ENCODE measurements around the gene IFT80. TPM values are rescaled to one million over a fixed set of nuclear protein-coding genes. Genes with fewer than 3 reads are reported as not detected.
"Not testable (repeated sequence)": the region's sequence is repeated elsewhere in the genome, so short reads cannot be mapped to it uniquely, and the experiment has no call there.

The IFT80 gene
- total RNA-seq, 5 donors from 2014 or later (not counting 1 experiment from before 2014, with no cell fraction given), result 22.5 to 34.2 (median 26.4) TPM

DNA sequence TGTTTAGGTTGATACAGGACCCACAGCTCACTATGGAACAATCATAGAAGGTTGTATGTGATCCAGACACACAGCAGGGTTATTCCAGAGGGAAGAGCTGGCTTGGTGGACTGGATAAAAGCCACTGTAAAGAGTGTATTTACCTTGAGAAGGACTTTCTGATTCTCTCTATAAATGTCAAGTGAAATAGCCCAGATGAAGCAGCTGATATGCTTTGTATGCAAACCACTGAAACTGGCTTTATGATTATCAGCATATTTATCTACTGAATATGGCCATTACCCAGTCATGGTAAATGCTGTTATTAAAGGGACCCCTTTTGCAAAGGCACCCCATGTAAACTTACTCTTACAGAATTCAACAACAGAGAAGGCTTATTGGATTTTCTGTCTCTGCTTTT lies 145.7 kb downstream of the IFT80 start:
- Mint-ChIP-seq H3K4me1 (no peaks in the 10 kb centered on the region), H3K36me3 (peaks cover 14% of the 10 kb centered on the region), H3K27ac (no peak overlapping the region), H3K9me3 (no peaks in the 10 kb centered on the region), H3K27me3 (no peaks in the 10 kb centered on the region), H3K4me3 (no peak overlapping the region)
- H3K4me1 ChIP-seq (ENCODE audit: control insufficient read depth in 1 of 2, extremely low read depth in 1 of 2, insufficient read depth in 2 of 2, low read length in 2 of 2), result no peaks in the 10 kb centered on the region
- no peak overlapping the region for H3K27ac ChIP-seq (ENCODE audit: low read length)
- peaks cover 0 to under 1% of the 10 kb centered on the region in 2 donors for H3K36me3 ChIP-seq (ENCODE audit: control insufficient read depth in 2 of 2, extremely low read depth in 1 of 2, insufficient read depth in 1 of 2, low read length in 1 of 2)
- H3K4me3 ChIP-seq (ENCODE audit: control insufficient read depth in 1 of 2, extremely low read depth in 1 of 2, low read length in 1 of 2), result no peak overlapping the region
- POLR2A ChIA-PET, result no interaction called here
- DNase-seq (no peak), ATAC-seq (replicated peaks in 1 of 4) (no peak)
- no peaks in the 10 kb centered on the region for H3K9me3 ChIP-seq
- H3K27me3 ChIP-seq (replicated peaks in 1 of 2; ENCODE audit: control insufficient read depth in 2 of 2, extremely low read depth in 1 of 2, insufficient read depth in 2 of 2, low read length in 1 of 2), result peaks cover 0 to 2% of the 10 kb centered on the region in 2 experiments
- CTCF ChIA-PET, result interaction anchor here in 1 of 2 donors (0.5 kb wide), 1 partner anchor 12 kb away, joined by 8 read pairs; no protein-coding TSS in a partner anchor

DNA sequence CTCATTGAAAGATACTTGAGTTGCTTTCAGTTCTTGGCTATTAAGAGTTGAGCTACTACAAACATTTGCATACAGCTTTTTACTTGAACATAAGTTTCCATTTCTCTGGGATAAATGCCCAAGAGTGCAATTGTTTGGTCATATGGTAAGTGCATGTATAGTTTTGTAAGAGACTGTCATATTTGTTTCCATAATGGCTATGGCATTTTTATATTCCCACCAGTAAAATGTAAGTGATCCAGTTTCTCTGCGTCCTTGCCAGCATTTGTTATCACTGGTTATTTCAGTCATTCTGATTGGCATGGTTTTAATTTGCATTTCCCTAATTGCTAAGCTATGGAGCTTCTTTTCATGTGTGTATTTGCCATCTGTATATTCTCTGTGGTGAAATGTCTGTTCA lies 151.3 kb downstream of the IFT80 start:
- Mint-ChIP-seq H3K27me3 (peaks cover 0 to 3% of the 10 kb centered on the region in 2 donors), H3K4me3 (no peak overlapping the region), H3K9me3 (peaks cover 0 to 5% (median 1%) of the 10 kb centered on the region in 3 donors), H3K36me3 (no peaks in the 10 kb centered on the region), H3K27ac (no peak overlapping the region), H3K4me1 (no peaks in the 10 kb centered on the region)
- DNase-seq (no peak), ATAC-seq (replicated peaks in 1 of 4) (no peak)
- ChIA-PET POLR2A (no interaction called here), CTCF (no interaction called here)
- no peaks in the 10 kb centered on the region for H3K36me3 ChIP-seq (ENCODE audit: control insufficient read depth in 2 of 2, extremely low read depth in 1 of 2, insufficient read depth in 1 of 2, low read length in 1 of 2)
- no peak overlapping the region for H3K4me3 ChIP-seq (ENCODE audit: control insufficient read depth in 1 of 2, extremely low read depth in 1 of 2, low read length in 1 of 2)
- no CpG with 5 or more reads among the region's 1 CpG for WGBS (ENCODE audit: insufficient coverage)
- no peak overlapping the region for H3K27ac ChIP-seq (ENCODE audit: low read length)
- no peaks in the 10 kb centered on the region for H3K4me1 ChIP-seq (ENCODE audit: control insufficient read depth in 1 of 2, extremely low read depth in 1 of 2, insufficient read depth in 2 of 2, low read length in 2 of 2)
- no peaks in the 10 kb centered on the region for H3K9me3 ChIP-seq
- peaks cover 0 to 2% of the 10 kb centered on the region in 2 experiments for H3K27me3 ChIP-seq (replicated peaks in 1 of 2; ENCODE audit: control insufficient read depth in 2 of 2, extremely low read depth in 1 of 2, insufficient read depth in 2 of 2, low read length in 1 of 2)

DNA sequence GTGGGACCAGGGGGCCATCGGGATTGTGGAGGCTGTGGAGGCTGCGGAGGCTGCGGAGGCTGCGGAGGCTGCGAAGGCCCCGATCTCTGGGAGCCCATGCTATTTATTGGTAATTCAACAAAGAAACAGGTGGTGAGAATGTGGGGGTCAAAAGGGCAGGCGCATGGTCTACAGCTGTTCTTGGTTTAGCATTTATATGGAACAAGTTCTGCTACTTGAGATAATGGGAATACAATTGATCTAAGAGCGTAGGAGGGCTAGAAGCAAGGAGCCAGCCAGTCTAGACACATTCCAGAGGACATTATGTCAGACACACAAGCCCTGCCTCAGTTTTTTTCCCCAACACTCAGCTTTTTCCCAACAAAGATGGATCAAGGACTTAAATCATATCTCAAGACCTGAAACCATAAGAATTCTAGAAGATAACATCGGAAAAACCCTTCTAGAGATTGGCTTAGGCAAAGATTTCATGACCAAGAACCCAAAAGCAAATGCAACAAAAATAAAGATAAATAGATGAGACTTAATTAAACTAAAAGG lies 153.7 kb downstream of the IFT80 start:
- peaks cover 0 to 5% (median 1%) of the 10 kb centered on the region in 3 donors for H3K9me3 Mint-ChIP-seq
- ChIA-PET CTCF (no interaction called here), POLR2A (no interaction called here)
- Histone ChIP-seq H3K27ac (ENCODE audit: low read length) (no peak overlapping the region), H3K9me3 (no peaks in the 10 kb centered on the region), H3K27me3 (replicated peaks in 1 of 2; ENCODE audit: control insufficient read depth in 2 of 2, extremely low read depth in 1 of 2, insufficient read depth in 2 of 2, low read length in 1 of 2) (peaks cover 0 to 2% of the 10 kb centered on the region in 2 experiments), H3K36me3 (ENCODE audit: control insufficient read depth in 2 of 2, extremely low read depth in 1 of 2, insufficient read depth in 1 of 2, low read length in 1 of 2) (no peaks in the 10 kb centered on the region), H3K4me3 (ENCODE audit: control insufficient read depth in 1 of 2, extremely low read depth in 1 of 2, low read length in 1 of 2) (no peak overlapping the region), H3K4me1 (ENCODE audit: control insufficient read depth in 1 of 2, extremely low read depth in 1 of 2, insufficient read depth in 2 of 2, low read length in 2 of 2) (no peaks in the 10 kb centered on the region)
- ATAC-seq (replicated peaks in 1 of 4) (no peak), DNase-seq (no peak)
- H3K4me3 Mint-ChIP-seq, result no peak overlapping the region
- WGBS (ENCODE audit: insufficient coverage), result 93% methylated on average over 6 of the region's 9 CpGs
- H3K4me1 Mint-ChIP-seq, result no peaks in the 10 kb centered on the region
- peaks cover 6 to 14% of the 10 kb centered on the region in 2 donors for H3K27me3 Mint-ChIP-seq
- H3K27ac Mint-ChIP-seq, result no peak overlapping the region
- no peaks in the 10 kb centered on the region for H3K36me3 Mint-ChIP-seq

DNA sequence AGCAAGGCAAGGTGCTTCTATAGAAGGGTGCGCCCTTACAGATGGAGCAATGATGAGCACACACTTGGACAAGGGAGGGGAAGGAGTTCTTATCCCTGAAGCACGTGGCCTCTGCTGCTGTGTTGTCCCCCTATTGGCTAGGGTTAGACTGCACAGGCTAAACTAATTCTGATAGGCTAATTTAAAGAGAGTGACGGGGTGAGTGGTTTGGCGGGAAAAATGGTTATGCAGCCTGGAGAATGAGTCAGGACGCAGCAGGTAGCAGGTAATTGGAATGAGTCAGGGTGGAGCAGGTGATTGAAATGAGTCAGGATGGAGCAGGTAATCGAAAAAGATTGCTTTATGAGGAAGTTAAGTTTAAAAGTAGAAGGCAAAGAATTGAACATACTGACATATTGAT lies 158.3 kb downstream of the IFT80 start:
- 82% methylated on average over 5 of the region's 6 CpGs for WGBS (ENCODE audit: insufficient coverage)
- H3K36me3 ChIP-seq (ENCODE audit: control insufficient read depth in 2 of 2, extremely low read depth in 1 of 2, insufficient read depth in 1 of 2, low read length in 1 of 2); H3K9me3 ChIP-seq; H3K9me3 Mint-ChIP-seq; H3K36me3 Mint-ChIP-seq; DNase-seq; CTCF ChIA-PET; H3K4me3 Mint-ChIP-seq; H3K4me1 Mint-ChIP-seq; POLR2A ChIA-PET; ATAC-seq (replicated peaks in 1 of 4); H3K4me1 ChIP-seq (ENCODE audit: control insufficient read depth in 1 of 2, extremely low read depth in 1 of 2, insufficient read depth in 2 of 2, low read length in 2 of 2); H3K4me3 ChIP-seq (ENCODE audit: control insufficient read depth in 1 of 2, extremely low read depth in 1 of 2, low read length in 1 of 2); H3K27ac ChIP-seq (ENCODE audit: low read length); H3K27ac Mint-ChIP-seq; H3K27me3 ChIP-seq (replicated peaks in 1 of 2; ENCODE audit: control insufficient read depth in 2 of 2, extremely low read depth in 1 of 2, insufficient read depth in 2 of 2, low read length in 1 of 2): not testable (repeated sequence)
- H3K27me3 Mint-ChIP-seq, result peaks cover 13 to 39% of the 10 kb centered on the region in 2 donors

DNA sequence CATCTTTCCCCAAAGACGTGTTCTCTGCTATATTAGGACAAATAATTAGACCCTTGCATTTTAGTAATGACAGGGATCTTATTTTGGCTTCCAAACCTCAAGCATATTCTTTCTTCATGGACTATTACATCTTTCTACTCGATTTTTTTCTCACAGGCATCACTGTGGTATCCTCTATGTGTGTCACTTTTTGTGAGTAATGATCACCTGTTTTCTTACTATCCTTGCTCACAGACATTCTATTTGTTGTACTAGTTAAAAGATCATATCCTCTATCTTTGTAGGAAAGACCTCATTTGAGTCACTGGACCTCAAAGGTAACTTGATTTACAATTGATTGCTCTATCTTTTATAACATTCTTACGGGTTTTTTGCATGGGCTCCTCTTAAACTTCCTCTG lies 167.0 kb downstream of the IFT80 start:
- Histone ChIP-seq H3K27ac (ENCODE audit: low read length) (no peak overlapping the region), H3K27me3 (replicated peaks in 1 of 2; ENCODE audit: control insufficient read depth in 2 of 2, extremely low read depth in 1 of 2, insufficient read depth in 2 of 2, low read length in 1 of 2) (peaks cover 0 to 12% of the 10 kb centered on the region in 2 experiments), H3K36me3 (ENCODE audit: control insufficient read depth in 2 of 2, extremely low read depth in 1 of 2, insufficient read depth in 1 of 2, low read length in 1 of 2) (no peaks in the 10 kb centered on the region), H3K9me3 (no peaks in the 10 kb centered on the region), H3K4me1 (ENCODE audit: control insufficient read depth in 1 of 2, extremely low read depth in 1 of 2, insufficient read depth in 2 of 2, low read length in 2 of 2) (no peaks in the 10 kb centered on the region), H3K4me3 (ENCODE audit: control insufficient read depth in 1 of 2, extremely low read depth in 1 of 2, low read length in 1 of 2) (no peak overlapping the region)
- H3K36me3 Mint-ChIP-seq, result no peaks in the 10 kb centered on the region
- no peak for ATAC-seq (replicated peaks in 1 of 4)
- H3K9me3 Mint-ChIP-seq, result no peaks in the 10 kb centered on the region
- DNase-seq, result no peak
- no peak overlapping the region for H3K4me3 Mint-ChIP-seq
- no peak overlapping the region for H3K27ac Mint-ChIP-seq
- WGBS (ENCODE audit: insufficient coverage), result no CpG with 5 or more reads among the region's 3 CpGs
- ChIA-PET POLR2A (no interaction called here), CTCF (no interaction called here)
- H3K4me1 Mint-ChIP-seq, result peaks cover 0 to 10% (median 0%) of the 10 kb centered on the region in 3 donors
- peaks cover 20 to 38% of the 10 kb centered on the region in 2 donors for H3K27me3 Mint-ChIP-seq

DNA sequence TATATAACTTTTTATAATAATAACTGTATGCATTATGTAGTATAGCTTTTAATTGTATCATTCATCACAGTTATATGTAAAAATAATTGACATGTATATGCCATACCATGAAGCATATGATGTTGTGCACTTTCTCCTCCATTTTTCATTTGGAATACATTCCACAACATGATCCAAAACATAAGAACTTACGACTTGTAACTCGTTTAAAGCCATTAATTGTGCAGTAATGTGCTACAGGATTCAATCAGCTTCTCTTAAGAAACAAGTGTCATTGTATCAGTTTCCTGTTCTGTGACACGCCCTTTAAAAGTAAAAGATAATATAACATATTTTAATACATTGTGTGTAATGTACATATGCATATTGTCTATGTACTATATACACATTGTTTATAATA lies 171.6 kb downstream of the IFT80 start:
- H3K27me3 ChIP-seq (replicated peaks in 1 of 2; ENCODE audit: control insufficient read depth in 2 of 2, extremely low read depth in 1 of 2, insufficient read depth in 2 of 2, low read length in 1 of 2), result peaks cover 5 to 34% of the 10 kb centered on the region in 2 experiments
- H3K36me3 Mint-ChIP-seq, result no peaks in the 10 kb centered on the region
- H3K27me3 Mint-ChIP-seq, result peaks cover 47% of the 10 kb centered on the region in 2 donors
- H3K9me3 ChIP-seq, result no peaks in the 10 kb centered on the region
- no peak overlapping the region for H3K27ac Mint-ChIP-seq
- ATAC-seq (replicated peaks in 1 of 4), result no peak
- WGBS (ENCODE audit: insufficient coverage), result no CpG with 5 or more reads among the region's 3 CpGs
- DNase-seq, result no peak
- no peak overlapping the region for H3K27ac ChIP-seq (ENCODE audit: low read length)
- H3K4me1 Mint-ChIP-seq, result peaks cover 21 to 24% (median 21%) of the 10 kb centered on the region in 3 donors
- POLR2A ChIA-PET, result no interaction called here
- H3K4me3 Mint-ChIP-seq, result no peak overlapping the region
- H3K9me3 Mint-ChIP-seq, result no peaks in the 10 kb centered on the region
- peaks cover 4 to 21% of the 10 kb centered on the region in 2 experiments for H3K4me1 ChIP-seq (ENCODE audit: control insufficient read depth in 1 of 2, extremely low read depth in 1 of 2, insufficient read depth in 2 of 2, low read length in 2 of 2)
- H3K4me3 ChIP-seq (ENCODE audit: control insufficient read depth in 1 of 2, extremely low read depth in 1 of 2, low read length in 1 of 2), result no peak overlapping the region
- CTCF ChIA-PET, result no interaction called here
- no peaks in the 10 kb centered on the region for H3K36me3 ChIP-seq (ENCODE audit: control insufficient read depth in 2 of 2, extremely low read depth in 1 of 2, insufficient read depth in 1 of 2, low read length in 1 of 2)
